ENCODE measurements around the gene MMAB.

MMAB gene

DNA sequence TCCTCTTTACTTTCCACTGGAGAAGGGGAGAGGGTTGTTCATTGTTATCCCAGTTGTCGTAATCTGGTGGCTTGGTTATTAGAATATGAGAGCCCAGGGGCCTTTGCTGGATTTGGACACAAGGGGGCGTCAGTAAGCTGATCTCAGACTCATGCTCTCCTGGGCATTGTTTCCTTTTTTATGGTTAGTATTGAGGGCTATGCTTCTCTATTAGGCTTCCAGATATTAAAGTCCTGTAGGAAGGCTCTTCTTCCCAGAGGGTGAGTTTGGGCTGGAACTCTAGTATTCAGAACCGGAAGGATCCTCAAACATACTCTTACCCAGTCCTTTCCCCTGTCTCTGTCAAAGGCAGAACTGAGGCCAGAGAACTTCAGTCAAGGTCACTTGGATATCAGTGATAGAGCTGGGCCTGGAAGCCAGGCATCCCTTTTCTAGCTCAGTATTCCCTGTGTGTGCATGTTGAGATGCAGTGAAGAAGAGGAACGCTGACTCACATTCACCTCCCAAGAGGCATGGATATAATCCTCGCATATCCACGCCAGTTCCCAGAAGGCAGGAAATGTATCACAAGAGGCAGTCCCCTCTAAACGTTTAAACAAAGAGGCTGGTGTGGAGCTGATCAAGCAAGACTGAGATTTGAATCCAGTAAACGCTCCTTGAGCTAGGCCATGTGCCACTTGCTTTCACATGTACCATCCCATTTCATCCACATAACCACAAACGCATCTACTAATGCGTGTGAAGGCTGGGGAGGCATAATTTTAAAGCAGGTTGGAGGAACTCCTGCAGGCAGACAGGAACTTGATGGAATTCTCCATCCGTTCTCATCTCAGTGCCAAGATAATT is 54.3 kb downstream of the MMAB start:
- Histone ChIP-seq H3K4me3 (replicated peaks; ENCODE audit: low read depth, low read length) (no peak overlapping the region), H3K36me3 (ENCODE audit: control insufficient read depth, insufficient read depth, low read length) (peaks cover 46% of the 10 kb centered on the region), H3K27me3 (replicated peaks; ENCODE audit: control insufficient read depth, insufficient read depth, low read length) (no peaks in the 10 kb centered on the region)
- DNase-seq (ENCODE audit: extremely low read depth, insufficient read length) = no peak
- TF ChIP-seq, protein P1, sequence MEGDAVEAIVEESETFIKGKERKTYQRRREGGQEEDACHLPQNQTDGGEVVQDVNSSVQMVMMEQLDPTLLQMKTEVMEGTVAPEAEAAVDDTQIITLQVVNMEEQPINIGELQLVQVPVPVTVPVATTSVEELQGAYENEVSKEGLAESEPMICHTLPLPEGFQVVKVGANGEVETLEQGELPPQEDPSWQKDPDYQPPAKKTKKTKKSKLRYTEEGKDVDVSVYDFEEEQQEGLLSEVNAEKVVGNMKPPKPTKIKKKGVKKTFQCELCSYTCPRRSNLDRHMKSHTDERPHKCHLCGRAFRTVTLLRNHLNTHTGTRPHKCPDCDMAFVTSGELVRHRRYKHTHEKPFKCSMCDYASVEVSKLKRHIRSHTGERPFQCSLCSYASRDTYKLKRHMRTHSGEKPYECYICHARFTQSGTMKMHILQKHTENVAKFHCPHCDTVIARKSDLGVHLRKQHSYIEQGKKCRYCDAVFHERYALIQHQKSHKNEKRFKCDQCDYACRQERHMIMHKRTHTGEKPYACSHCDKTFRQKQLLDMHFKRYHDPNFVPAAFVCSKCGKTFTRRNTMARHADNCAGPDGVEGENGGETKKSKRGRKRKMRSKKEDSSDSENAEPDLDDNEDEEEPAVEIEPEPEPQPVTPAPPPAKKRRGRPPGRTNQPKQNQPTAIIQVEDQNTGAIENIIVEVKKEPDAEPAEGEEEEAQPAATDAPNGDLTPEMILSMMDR (IDR thresholded peaks at IDR 0.05; ENCODE audit: insufficient read depth, low read length, poor library complexity, severe bottlenecking) = peak; percentile 81

DNA sequence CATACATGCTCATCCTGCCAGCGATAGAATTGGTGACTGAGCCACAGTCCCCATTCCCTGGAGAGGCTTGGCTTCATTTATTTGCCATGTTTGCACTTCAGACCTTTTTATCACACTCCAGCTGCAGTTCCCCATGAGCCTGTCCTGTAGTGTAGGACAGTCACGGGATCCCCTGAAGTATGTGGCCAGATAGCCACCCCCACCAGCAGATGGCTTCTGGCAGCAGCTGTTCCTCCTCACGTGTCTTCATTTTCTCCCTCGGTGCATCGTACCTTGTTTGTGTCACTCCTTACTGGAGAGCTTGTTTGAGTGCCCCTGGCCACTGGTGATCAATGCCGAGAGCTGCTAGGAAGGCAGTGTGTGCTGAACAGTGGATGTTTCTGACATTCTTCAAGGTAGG is 55.7 kb downstream of the MMAB start:
- peaks cover 34% of the 10 kb centered on the region for H3K36me3 ChIP-seq (ENCODE audit: control insufficient read depth, insufficient read depth, low read length)
- no peaks in the 10 kb centered on the region for H3K27me3 ChIP-seq (replicated peaks; ENCODE audit: control insufficient read depth, insufficient read depth, low read length)
- TF ChIP-seq, protein P1 (IDR thresholded peaks at IDR 0.05; ENCODE audit: insufficient read depth, low read length, poor library complexity, severe bottlenecking) = no peak
- no peak for DNase-seq (ENCODE audit: extremely low read depth, insufficient read length)
- no peak overlapping the region for H3K4me3 ChIP-seq (replicated peaks; ENCODE audit: low read depth, low read length)

DNA sequence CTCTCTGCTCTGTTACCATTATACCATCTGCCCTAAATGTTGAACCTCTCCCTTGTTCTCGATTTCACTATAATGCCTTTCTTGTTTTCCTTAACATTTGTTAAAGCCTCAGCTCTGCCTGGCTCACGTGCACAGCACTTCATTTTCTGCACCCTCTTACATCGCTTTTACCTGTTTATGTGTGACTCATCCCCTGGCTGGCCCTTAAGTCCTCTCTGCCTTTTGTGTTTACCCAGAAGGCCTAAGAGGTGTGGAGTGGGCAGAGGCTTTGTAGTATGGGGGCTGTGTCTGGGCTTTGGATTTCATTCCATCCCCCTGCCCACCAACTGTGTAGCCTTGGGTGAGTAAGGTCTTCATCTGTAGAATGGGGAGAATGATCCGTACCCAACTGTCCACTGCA is 59.3 kb downstream of the MMAB start:
- no peak for DNase-seq (ENCODE audit: extremely low read depth, insufficient read length)
- Histone ChIP-seq H3K27me3 (replicated peaks; ENCODE audit: control insufficient read depth, insufficient read depth, low read length) (no peaks in the 10 kb centered on the region), H3K4me3 (replicated peaks; ENCODE audit: low read depth, low read length) (no peak overlapping the region), H3K36me3 (ENCODE audit: control insufficient read depth, insufficient read depth, low read length) (peaks cover 28% of the 10 kb centered on the region)
- TF ChIP-seq, protein P1 (IDR thresholded peaks at IDR 0.05; ENCODE audit: insufficient read depth, low read length, poor library complexity, severe bottlenecking) = no peak

DNA sequence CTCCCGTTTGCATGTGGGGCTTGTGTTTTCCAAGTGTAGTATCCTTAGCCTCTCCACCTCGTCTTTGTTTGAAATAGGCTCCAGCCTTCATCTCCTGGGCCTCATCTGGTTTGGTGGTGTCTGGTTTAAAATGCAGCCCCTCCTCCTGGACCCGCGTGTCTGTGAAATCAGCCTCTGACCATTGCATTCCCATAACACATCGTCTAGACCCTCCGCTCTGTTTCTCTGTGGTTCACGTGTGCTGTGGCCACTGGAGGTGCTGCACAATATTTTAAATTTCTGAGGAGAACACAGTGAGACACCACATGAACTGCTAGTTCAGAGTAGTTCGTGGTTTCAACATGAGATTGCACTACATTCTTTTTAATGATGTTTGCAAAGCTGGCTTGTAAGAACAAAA is 60.3 kb downstream of the MMAB start:
- no peak for DNase-seq (ENCODE audit: extremely low read depth, insufficient read length)
- no peak overlapping the region for H3K4me3 ChIP-seq (replicated peaks; ENCODE audit: low read depth, low read length)
- TF ChIP-seq, protein P1 (IDR thresholded peaks at IDR 0.05; ENCODE audit: insufficient read depth, low read length, poor library complexity, severe bottlenecking) = no peak
- H3K36me3 ChIP-seq (ENCODE audit: control insufficient read depth, insufficient read depth, low read length) = peaks cover 26% of the 10 kb centered on the region
- no peaks in the 10 kb centered on the region for H3K27me3 ChIP-seq (replicated peaks; ENCODE audit: control insufficient read depth, insufficient read depth, low read length)

DNA sequence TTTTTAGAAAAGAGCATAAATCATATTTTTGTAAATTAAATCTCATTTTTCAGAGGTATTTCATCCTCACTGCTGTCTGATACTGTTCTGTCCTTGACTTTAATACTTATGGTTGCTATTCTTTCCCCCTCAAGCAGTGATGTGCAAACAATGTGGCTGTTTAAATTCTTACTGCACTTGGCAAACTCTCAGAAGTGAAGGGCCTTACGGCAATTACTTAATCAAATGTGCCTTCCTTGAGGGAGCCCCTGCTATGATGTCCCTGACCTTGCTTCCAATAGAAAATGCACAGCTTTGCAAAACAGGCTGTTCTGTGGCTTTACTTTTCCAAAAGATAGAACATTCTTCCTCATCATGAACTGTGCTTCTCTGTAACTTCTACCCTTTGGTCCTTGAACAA is 60.7 kb downstream of the MMAB start:
- no peak overlapping the region for H3K4me3 ChIP-seq (replicated peaks; ENCODE audit: low read depth, low read length)
- H3K36me3 ChIP-seq (ENCODE audit: control insufficient read depth, insufficient read depth, low read length) = peaks cover 27% of the 10 kb centered on the region
- TF ChIP-seq, protein P1 (IDR thresholded peaks at IDR 0.05; ENCODE audit: insufficient read depth, low read length, poor library complexity, severe bottlenecking) = no peak
- DNase-seq (ENCODE audit: extremely low read depth, insufficient read length) = no peak
- no peaks in the 10 kb centered on the region for H3K27me3 ChIP-seq (replicated peaks; ENCODE audit: control insufficient read depth, insufficient read depth, low read length)
